GM12878 (cell line): ENCODE data around the gene SOX18. TPM values are rescaled to one million over a fixed set of nuclear protein-coding genes. Genes with fewer than 3 reads are reported as not detected.

Experiments
- ATF2 ChIP-seq: IDR thresholded peaks from 2 replicates; pipeline ENCODE4 v1.6.1; 2012; ENCODE audit warnings: low read length, inconsistent platforms
- CHD1 ChIP-seq: IDR thresholded peaks from 2 replicates; pipeline ENCODE4 v1.6.1; 2012; ENCODE audit warnings: low read depth, low read length, improper control_type of control experiment
- CHD2 ChIP-seq: IDR thresholded peaks from 2 replicates; pipeline ENCODE4 v1.6.1; 2011; ENCODE audit warnings: low read depth, low read length, improper control_type of control experiment, borderline replicate concordance
- CREM ChIP-seq: IDR thresholded peaks from 2 replicates; pipeline ENCODE4 v1.6.1; 2014; ENCODE audit warnings: antibody characterized with exemption, low read depth
- CTCF ChIP-seq, 3 experiments: IDR thresholded peaks in 2 of 3; conservative IDR thresholded peaks in 1 of 3; 2 replicates each; pipeline ENCODE4 v1.5.1; 2011; ENCODE audit warnings: low read depth in 3 of 3, low read length in 3 of 3, mild to moderate bottlenecking in 3 of 3, control low read depth in 2 of 3, moderate library complexity in 2 of 3, inconsistent platforms in 1 of 3, mixed read lengths in 1 of 3; ENCODE audit not compliant: control insufficient read depth in 2 of 3, insufficient read depth in 1 of 3; ENCODE audit errors: extremely low read depth in 1 of 3
- E2F4 ChIP-seq: IDR thresholded peaks from 2 replicates; pipeline ENCODE4 v1.6.1; 2012; ENCODE audit warnings: low read depth, low read length, improper control_type of control experiment
- ESRRA ChIP-seq: IDR thresholded peaks from 2 replicates; pipeline ENCODE4 v1.6.1; 2012; ENCODE audit warnings: mild to moderate bottlenecking, low read length, improper control_type of control experiment
- FOXK2 ChIP-seq: fragments of 450-650 bp; IDR thresholded peaks from 2 replicates; pipeline ENCODE4 v1.6.1; 2017; ENCODE audit warnings: mild to moderate bottlenecking, moderate library complexity
- HDAC2 ChIP-seq: fragments of 200-600 bp; sonication (generic); IDR thresholded peaks from 2 replicates; pipeline ENCODE4 v1.6.1; 2017
- IKZF1 ChIP-seq: fragments of 450-650 bp; conservative IDR thresholded peaks from 2 replicates; pipeline ENCODE4 v1.6.1; 2017; ENCODE audit warnings: antibody characterized with exemption, mild to moderate bottlenecking
- KDM1A ChIP-seq: fragments of 200-600 bp; sonication (generic); IDR thresholded peaks from 2 replicates; pipeline ENCODE4 v1.6.1; 2016; ENCODE audit warnings: borderline replicate concordance
- MEF2A ChIP-seq: IDR thresholded peaks from 2 replicates; pipeline ENCODE4 v1.6.1; 2011; ENCODE audit warnings: low read depth, mild to moderate bottlenecking, low read length, moderate library complexity; ENCODE audit not compliant: insufficient read depth
- NR2C2 ChIP-seq: IDR thresholded peaks from 2 replicates; pipeline ENCODE4 v1.6.1; 2011; ENCODE audit warnings: borderline replicate concordance, low read depth; ENCODE audit not compliant: control insufficient read depth, insufficient read length
- PML ChIP-seq: IDR thresholded peaks from 2 replicates; pipeline ENCODE4 v1.6.1; 2012; ENCODE audit warnings: low read length, inconsistent platforms
- POLR2A ChIP-seq: IDR thresholded peaks from 2 replicates; pipeline ENCODE4 v1.6.1; 2011; ENCODE audit warnings: low read depth, mild to moderate bottlenecking, low read length
- POLR2AphosphoS2 ChIP-seq: IDR thresholded peaks from 2 replicates; pipeline ENCODE4 v1.6.1; 2011; ENCODE audit warnings: low read depth, mild to moderate bottlenecking, low read length, improper control_type of control experiment, moderate library complexity
- POLR2AphosphoS5 ChIP-seq: IDR thresholded peaks from 2 replicates; pipeline ENCODE4 v1.6.1; 2011; ENCODE audit warnings: mild to moderate bottlenecking, low read length, inconsistent platforms
- SMAD5 ChIP-seq: IDR thresholded peaks from 2 replicates; pipeline ENCODE4 v1.6.1; 2016; ENCODE audit warnings: antibody characterized with exemption, low read depth
- SPI1 ChIP-seq: IDR thresholded peaks from 2 replicates; pipeline ENCODE4 v1.6.1; 2011; ENCODE audit warnings: low read depth, mild to moderate bottlenecking, low read length, moderate library complexity, borderline replicate concordance; ENCODE audit not compliant: insufficient read depth
- TCF12 ChIP-seq: IDR thresholded peaks from 2 replicates; pipeline ENCODE4 v1.6.1; 2011; ENCODE audit warnings: low read depth, mild to moderate bottlenecking, low read length
- USF1 ChIP-seq: IDR thresholded peaks from 2 replicates; pipeline ENCODE4 v1.6.1; 2011; ENCODE audit warnings: borderline replicate concordance, low read depth, mild to moderate bottlenecking, moderate library complexity, mixed read lengths, low read length; ENCODE audit not compliant: insufficient read depth; ENCODE audit errors: extremely low read length
- USF2 ChIP-seq: IDR thresholded peaks from 2 replicates; pipeline ENCODE4 v1.6.1; 2011; ENCODE audit warnings: low read depth, low read length, improper control_type of control experiment, borderline replicate concordance
- YY1 ChIP-seq: IDR thresholded peaks from 2 replicates; pipeline ENCODE4 v1.6.1; 2011; ENCODE audit warnings: low read depth, mild to moderate bottlenecking, low read length
- ZBED1 ChIP-seq: IDR thresholded peaks from 2 replicates; pipeline ENCODE4 v1.6.1; 2016; ENCODE audit warnings: borderline replicate concordance
- polyA plus RNA-seq, 11 experiments: library from polyadenylated mRNA; depleted of rRNA in 4 of 11; unstranded in 6 of 11; stranded (reverse) in 5 of 11; fragments of >200 nt; fragmentation: Nextera tagmentation in 4 of 11; fragmentation: Illumina TruSeq in 1 of 11; extraction: Ambion mirVana in 4 of 11; extraction: Trizol in 1 of 11; gene quantifications; 1 replicate in 1 of 11; 2 replicates in 10 of 11; pipeline versions ENCODE4 v1.2.1 to v1.2.3, GENCODE V29; 2011 to 2016; ENCODE audit warnings: inconsistent platforms in 2 of 11, missing spikeins in 2 of 11, low read depth in 1 of 11
- total RNA-seq, 4 experiments: library from RNA; depleted of rRNA in 3 of 4; stranded (reverse); fragments of >200 nt in 3 of 4; fragmentation: Illumina TruSeq in 1 of 4; extraction: Trizol in 1 of 4; gene quantifications; 2 replicates each; pipeline versions ENCODE4 v1.2.1 to v1.2.3, GENCODE V29; 2013 to 2021

The SOX18 gene
- total and polyA plus RNA-seq, 10 of the 15 experiments (the other 5 are each of a cell fraction or from before 2014, with no cell fraction given): 0.05 to 5.6 (median 0.28) TPM; not detected in 3

- TF ChIP-seq SPI1 (no peak), PML (no peak), SMAD5 (peak; percentile 51; the same call in 1 of the 2 replicates), ATF2 (no peak), MEF2A (no peak), TCF12 (peak; percentile 83), CHD2 (no peak), FOXK2 (no peak), E2F4 (no peak), ZBED1 (no peak), HDAC2 (no peak), CREM (peak; percentile 69), POLR2A (peak; percentile 56), POLR2AphosphoS2 (peak; percentile 11), IKZF1 (0 out of 2 replicates have a peak, but pooled peaks have one; percentile 12), YY1 (0 out of 2 replicates have a peak, but pooled peaks have one; percentile 53), POLR2AphosphoS5 (peak; percentile 65; the same call in 1 of the 2 replicates), KDM1A (no peak), USF2 (no peak), NR2C2 (peak; percentile 66), CTCF (IDR thresholded peaks at IDR 0.05 in 2 of 3, conservative IDR thresholded peaks at IDR 0.05 in 1 of 3; ENCODE audit: control insufficient read depth in 2 of 3, extremely low read depth in 1 of 3, insufficient read depth in 1 of 3, low read depth in 3 of 3, low read length in 3 of 3) (no peak), USF1 (no peak), CHD1 (no peak), ESRRA (no peak)
Measured at GRCh38 chr20:64036346-64037198, 12.9 kb downstream of the SOX18 start (continued).
